Fibroblast of lung (primary cell): ENCODE results near the gene TIMP2. TPM values are rescaled to one million over a fixed set of nuclear protein-coding genes. Genes with fewer than 3 reads are reported as not detected.

Experiments
- DNase-seq, 2 donors: peaks; one replicate each; pipeline versions ENCODE4 v3.0.0 to v3.0.0-alpha.2; 2010; ENCODE audit warnings: low read depth in 2 of 2
- H2AFZ ChIP-seq: 2 replicates; pipeline ENCODE4 v1.5.1; 2012; ENCODE audit warnings: low read length, control low read depth, inconsistent platforms
- H3K27ac ChIP-seq: 2 replicates; pipeline ENCODE4 v1.5.1; 2011; ENCODE audit warnings: low read length, control low read depth; ENCODE audit not compliant: insufficient read depth
- H3K27me3 ChIP-seq: 2 replicates; pipeline ENCODE4 v1.5.1; 2011; ENCODE audit warnings: mild to moderate bottlenecking, low read length; ENCODE audit not compliant: control insufficient read depth, insufficient read depth
- H3K36me3 ChIP-seq: 2 replicates; pipeline ENCODE4 v1.5.1; 2011; ENCODE audit warnings: low read length; ENCODE audit not compliant: control insufficient read depth, insufficient read depth
- H3K4me1 ChIP-seq: 2 replicates; pipeline ENCODE4 v1.5.1; 2011; ENCODE audit warnings: low read length; ENCODE audit not compliant: control insufficient read depth, insufficient read depth; ENCODE audit errors: extremely low read depth
- H3K4me2 ChIP-seq: 2 replicates; pipeline ENCODE4 v1.5.1; 2011; ENCODE audit warnings: low read length, control low read depth; ENCODE audit not compliant: insufficient read depth; ENCODE audit errors: extremely low read depth
- H3K4me3 ChIP-seq, 4 experiments: fragments of 200-600 bp in 1 of 4; sonication (generic) in 1 of 4; replicated peaks in 1 of 4; 2 replicates each; pipeline ENCODE4 v1.5.1; 2011 to 2016; ENCODE audit warnings: low read length in 4 of 4, low read depth in 3 of 4, mild to moderate bottlenecking in 3 of 4, control low read depth in 2 of 4, inconsistent platforms in 1 of 4, mixed read lengths in 1 of 4; ENCODE audit not compliant: insufficient read depth in 1 of 4; ENCODE audit errors: control extremely low read depth in 1 of 4
- H3K79me2 ChIP-seq: 2 replicates; pipeline ENCODE4 v1.5.1; 2012; ENCODE audit warnings: mild to moderate bottlenecking, low read length, inconsistent platforms; ENCODE audit not compliant: control insufficient read depth, insufficient read depth
- H3K9ac ChIP-seq: 2 replicates; pipeline ENCODE4 v1.5.1; 2011; ENCODE audit warnings: mild to moderate bottlenecking, low read length, control low read depth; ENCODE audit not compliant: insufficient read depth
- H3K9me3 ChIP-seq: 2 replicates; pipeline ENCODE4 v1.5.1; 2012; ENCODE audit warnings: low read depth, low read length; ENCODE audit not compliant: control insufficient read depth, insufficient read depth
- H4K20me1 ChIP-seq: 2 replicates; pipeline ENCODE4 v1.5.1; 2011; ENCODE audit warnings: low read length; ENCODE audit not compliant: control insufficient read depth, insufficient read depth; ENCODE audit errors: extremely low read depth
- CTCF ChIP-seq, 2 donors: IDR thresholded peaks in 1 of 2; conservative IDR thresholded peaks in 1 of 2; 1 replicate in 1 of 2; 2 replicates in 1 of 2; pipeline ENCODE4 v1.5.1; 2011 to 2012; ENCODE audit warnings: low read length in 2 of 2, control low read depth in 1 of 2, inconsistent platforms in 1 of 2, low read depth in 1 of 2, mild to moderate bottlenecking in 1 of 2
- EZH2 ChIP-seq: IDR thresholded peaks from 2 replicates; pipeline ENCODE4 v1.5.1; 2012; ENCODE audit warnings: low read length, control low read depth, mild to moderate bottlenecking; ENCODE audit errors: missing control alignments
- polyA plus RNA-seq, 2 donors: library from polyadenylated mRNA; depleted of rRNA in 1 of 2; stranded (reverse) in 1 of 2; unstranded in 1 of 2; fragments of >200 nt; gene quantifications; 2 replicates each; pipeline ENCODE4 v1.2.1, GENCODE V29; 2011 to 2012; ENCODE audit warnings: missing spikeins in 1 of 2
- total RNA-seq: library from RNA; depleted of rRNA; stranded (reverse); fragments of >200 nt; gene quantifications from 2 replicates; pipeline ENCODE4 v1.2.1, GENCODE V29; 2014

TIMP2 gene
- total and polyA plus RNA-seq, 2 donors (not counting 1 experiment from before 2014, with no cell fraction given), result 155 to 745 TPM

- TF ChIP-seq CTCF (conservative IDR thresholded peaks at IDR 0.05 in 1 of 2, IDR thresholded peaks at IDR 0.05 in 1 of 2; ENCODE audit: low read depth in 1 of 2, low read length in 2 of 2) (no peak), EZH2 (no peak)
- no peaks in the 10 kb centered on the region for H3K9me3 ChIP-seq
- H3K9ac ChIP-seq, result no peak overlapping the region
- peaks cover 2% of the 10 kb centered on the region for H4K20me1 ChIP-seq
- no peaks in the 10 kb centered on the region for H3K27me3 ChIP-seq
- peaks cover 20% of the 10 kb centered on the region for H3K36me3 ChIP-seq
- no peak overlapping the region for H2AFZ ChIP-seq
- H3K79me2 ChIP-seq, result peaks cover 95% of the 10 kb centered on the region
- DNase-seq, result no peak
- H3K4me2 ChIP-seq, result no peak overlapping the region
- H3K4me1 ChIP-seq, result peaks cover 16% of the 10 kb centered on the region
- no peak overlapping the region for H3K27ac ChIP-seq
- H3K4me3 ChIP-seq, result no peak overlapping the region
These were observed 32.7 kb downstream of the TIMP2 start for GRCh38 chr17:78892520-78892919.

GRCh38 chr17:78892062-78892456, 33.1 kb downstream of the TIMP2 start:
- no peaks in the 10 kb centered on the region for H3K27me3 ChIP-seq
- no peaks in the 10 kb centered on the region for H3K9me3 ChIP-seq
- no peak overlapping the region for H2AFZ ChIP-seq
- H3K9ac ChIP-seq, result no peak overlapping the region
- H3K4me2 ChIP-seq, result no peak overlapping the region
- no peak for DNase-seq
- H3K27ac ChIP-seq, result no peak overlapping the region
- TF ChIP-seq EZH2, result no peak
- no peak for TF ChIP-seq CTCF (conservative IDR thresholded peaks at IDR 0.05 in 1 of 2, IDR thresholded peaks at IDR 0.05 in 1 of 2; ENCODE audit: low read depth in 1 of 2, low read length in 2 of 2)
- peaks cover 22% of the 10 kb centered on the region for H3K36me3 ChIP-seq
- peaks cover 95% of the 10 kb centered on the region for H3K79me2 ChIP-seq
- H3K4me3 ChIP-seq, result no peak overlapping the region
- H3K4me1 ChIP-seq, result peaks cover 16% of the 10 kb centered on the region
- H4K20me1 ChIP-seq, result peaks cover 2% of the 10 kb centered on the region

- H3K4me3 ChIP-seq, result no peak overlapping the region
- TF ChIP-seq CTCF (conservative IDR thresholded peaks at IDR 0.05 in 1 of 2, IDR thresholded peaks at IDR 0.05 in 1 of 2; ENCODE audit: low read depth in 1 of 2, low read length in 2 of 2) (no peak), EZH2 (no peak)
- H3K9ac ChIP-seq, result no peak overlapping the region
- H3K4me2 ChIP-seq, result no peak overlapping the region
- peaks cover 23% of the 10 kb centered on the region for H3K36me3 ChIP-seq
- no peak for DNase-seq
- no peaks in the 10 kb centered on the region for H3K27me3 ChIP-seq
- peaks cover 95% of the 10 kb centered on the region for H3K79me2 ChIP-seq
- no peak overlapping the region for H2AFZ ChIP-seq
- peaks cover 16% of the 10 kb centered on the region for H3K4me1 ChIP-seq
- H3K9me3 ChIP-seq, result no peaks in the 10 kb centered on the region
- H3K27ac ChIP-seq, result no peak overlapping the region
- peaks cover 2% of the 10 kb centered on the region for H4K20me1 ChIP-seq
These were observed 33.7 kb downstream of the TIMP2 start for GRCh38 chr17:78891406-78892061.
